Myocyte (in vitro differentiated cells): ENCODE results near the gene GP5. TPM values are rescaled to one million over a fixed set of nuclear protein-coding genes. Genes with fewer than 3 reads are reported as not detected.

Source experiments
- DNase-seq: peaks from one replicate; pipeline ENCODE4 v3.0.0-alpha.2; 2012; ENCODE audit warnings: low read depth
- total RNA-seq: library from RNA; depleted of rRNA; stranded (reverse); fragments of >200 nt; gene quantifications from 2 replicates; pipeline ENCODE4 v1.2.3, GENCODE V29; 2014

Gene GP5
- total RNA-seq, 1 donor from 2014 or later = not detected

- DNase-seq = no peak
These were observed 19.8 kb downstream of the GP5 start for GRCh38 chr3:194379231-194379630.

- DNase-seq = no peak
These were observed 21.4 kb downstream of the GP5 start for GRCh38 chr3:194377708-194378107.

DNA sequence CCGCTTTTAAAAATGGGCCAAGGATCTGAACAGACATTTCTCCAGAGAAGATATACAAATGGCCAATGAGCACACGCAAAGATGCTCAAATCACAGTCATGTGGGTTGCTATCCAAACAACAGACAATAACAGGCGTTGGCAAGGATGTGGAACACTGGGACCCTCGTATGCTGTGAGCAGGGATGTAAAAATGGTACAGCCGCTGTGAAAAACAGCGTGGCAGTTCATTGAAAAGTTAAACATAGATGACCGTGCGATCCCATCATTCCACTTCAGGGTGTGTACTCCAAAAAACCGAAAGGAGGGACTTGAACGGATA, 22.9 kb downstream of the GP5 start:
- no peak for DNase-seq

DNA sequence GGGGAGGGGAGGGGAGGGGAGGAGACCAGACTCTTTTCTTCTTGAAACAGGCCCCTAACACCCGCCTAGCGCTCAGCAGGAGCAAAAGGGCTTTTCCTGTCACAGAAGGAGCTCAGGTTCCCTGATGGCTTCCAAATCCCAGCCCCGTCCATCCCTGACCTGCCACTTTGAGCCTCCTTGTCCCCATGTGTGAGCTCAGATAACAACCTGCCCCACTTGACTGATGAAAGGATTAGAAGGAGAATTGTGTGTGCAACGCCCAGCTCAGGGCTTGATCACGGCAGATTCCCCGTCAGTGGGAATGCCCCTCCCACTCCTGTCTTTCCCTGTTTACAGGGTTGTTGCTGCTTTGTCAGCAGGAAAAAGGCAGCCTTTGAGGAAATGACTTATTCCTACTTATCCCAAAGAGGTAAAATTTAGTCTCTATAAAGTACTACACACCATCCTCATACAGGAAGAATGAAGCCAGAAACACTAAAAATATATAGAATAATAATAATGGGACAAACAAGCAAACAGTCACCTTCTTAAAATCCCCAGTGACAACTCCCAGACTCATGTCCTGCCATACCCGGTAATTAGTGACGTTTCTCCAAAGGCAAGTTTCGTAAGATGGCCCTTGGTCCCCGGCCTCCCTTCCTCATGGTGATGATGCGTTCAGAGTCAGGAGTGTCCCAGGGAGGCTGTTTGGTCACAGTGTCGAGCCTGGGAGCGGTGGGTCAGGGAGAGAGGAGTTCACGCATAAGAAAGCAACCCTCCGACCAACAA, 23.4 kb downstream of the GP5 start:
- DNase-seq = no peak

- DNase-seq = no peak
These were observed 24.1 kb downstream of the GP5 start for GRCh38 chr3:194374935-194375334.

DNA sequence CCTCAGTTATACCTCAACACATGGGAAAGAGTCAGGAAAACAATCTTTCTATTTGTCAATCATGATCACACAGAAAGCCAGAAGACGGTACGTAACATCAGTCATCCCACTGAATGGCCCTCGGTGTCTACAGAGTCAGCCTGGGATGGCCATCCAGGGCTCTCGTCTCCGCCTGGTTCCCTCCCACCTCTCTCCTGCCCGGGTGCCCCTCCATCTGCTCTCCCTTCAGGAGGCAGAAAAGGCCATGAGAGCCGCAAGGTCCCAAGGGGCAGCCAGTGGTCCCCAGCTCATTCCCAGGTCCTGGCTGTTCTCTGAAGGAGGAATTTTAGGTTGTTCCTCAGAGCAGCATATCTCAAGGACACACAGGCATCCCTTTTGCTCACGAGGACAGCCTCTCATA, 25.2 kb downstream of the GP5 start:
- DNase-seq = no peak

GRCh38 chr3:194373028-194373427, 26.0 kb downstream of the GP5 start:
- DNase-seq = no peak

- no peak for DNase-seq
These were observed 28.3 kb downstream of the GP5 start for GRCh38 chr3:194370753-194371152.

DNA sequence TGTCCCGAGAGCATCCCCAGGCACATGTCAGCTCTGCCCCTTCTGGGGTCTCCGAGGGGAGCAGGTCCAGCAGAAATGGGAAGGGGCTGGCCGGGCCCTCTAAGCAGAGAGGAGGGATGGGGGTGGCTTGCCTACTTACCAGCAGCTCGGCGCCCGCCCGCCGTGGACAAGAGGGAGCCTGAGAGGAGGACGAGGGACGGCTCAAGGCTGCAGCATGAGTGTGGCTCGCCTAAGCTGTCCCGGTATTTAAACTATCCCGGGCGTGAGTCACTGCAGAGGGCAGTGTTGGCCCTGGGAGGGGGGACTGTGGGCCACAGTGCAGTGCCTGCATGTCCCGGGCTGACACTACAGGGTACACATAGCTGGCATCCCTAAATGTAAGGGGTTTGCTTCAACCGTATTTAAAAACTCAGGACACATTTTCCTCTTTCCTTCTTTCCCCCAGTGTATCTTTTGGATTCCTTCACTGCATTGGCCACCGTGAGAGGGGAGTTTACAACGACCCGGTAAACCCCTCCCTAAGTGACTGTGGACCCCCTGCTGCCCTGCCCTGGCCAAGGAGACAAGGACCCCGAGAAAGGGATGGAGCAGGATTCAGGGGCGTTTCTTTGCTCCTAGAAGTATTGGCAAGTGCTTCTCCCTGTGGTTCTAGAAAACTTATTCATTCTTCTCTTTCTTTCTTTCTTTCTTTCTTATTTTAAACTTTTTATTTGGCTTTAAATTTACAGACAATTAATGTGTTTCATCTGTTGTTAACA, 29.4 kb downstream of the GP5 start, which contains the start of gene LRRC15:
TSS of gene LRRC15 (minus strand) at position 222 of the 758 bp plus-strand sequence. CDS start 8,700 bp downstream, outside the sequence.
- peak; percentile 65 for DNase-seq

DNA sequence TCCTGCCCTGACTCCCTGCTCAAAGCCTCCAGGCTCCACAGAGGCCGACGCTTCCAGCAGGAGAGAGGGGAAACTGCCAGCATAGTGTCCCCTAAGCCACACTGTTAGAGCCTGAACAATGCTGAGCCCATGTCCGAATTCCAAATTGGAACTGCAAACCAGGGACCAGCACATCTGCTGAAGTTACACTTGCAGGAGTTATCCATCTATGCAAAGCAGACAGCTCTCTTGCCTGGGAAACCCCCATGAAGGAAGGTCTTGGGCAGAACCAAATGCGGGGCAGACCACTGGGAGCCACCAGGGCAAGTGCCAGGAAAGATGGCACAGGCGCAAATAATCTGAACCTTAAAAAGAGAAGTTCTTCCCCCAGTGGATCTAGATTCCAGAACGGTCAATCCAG, 30.1 kb downstream of the GP5 start:
- DNase-seq = no peak

GRCh38 chr3:194367992-194368841, 30.8 kb downstream of the GP5 start:
- DNase-seq = peak; percentile 10

GRCh38 chr3:194365978-194366490, 33.0 kb downstream of the GP5 start:
- no peak for DNase-seq

DNA sequence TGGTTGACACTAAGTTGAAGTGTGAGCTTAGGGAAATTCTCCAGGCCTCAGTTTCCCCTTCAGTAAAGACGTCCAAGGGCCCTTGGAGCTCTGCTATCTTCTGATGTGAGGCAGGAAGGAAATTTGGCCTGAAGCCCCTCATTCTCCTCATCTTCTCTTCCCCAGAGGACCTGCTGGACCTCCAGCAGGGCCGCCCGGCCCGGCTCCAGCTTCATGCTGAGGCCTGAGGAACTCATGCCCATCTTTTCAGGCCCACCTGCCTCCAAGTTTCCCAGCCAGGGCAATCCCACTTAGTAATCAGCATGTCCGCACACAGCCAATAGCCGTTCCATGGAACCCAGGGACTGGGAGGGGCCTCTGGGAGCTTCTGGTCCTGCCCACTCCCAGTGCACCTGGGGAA, 33.5 kb downstream of the GP5 start:
- DNase-seq = no peak

DNA sequence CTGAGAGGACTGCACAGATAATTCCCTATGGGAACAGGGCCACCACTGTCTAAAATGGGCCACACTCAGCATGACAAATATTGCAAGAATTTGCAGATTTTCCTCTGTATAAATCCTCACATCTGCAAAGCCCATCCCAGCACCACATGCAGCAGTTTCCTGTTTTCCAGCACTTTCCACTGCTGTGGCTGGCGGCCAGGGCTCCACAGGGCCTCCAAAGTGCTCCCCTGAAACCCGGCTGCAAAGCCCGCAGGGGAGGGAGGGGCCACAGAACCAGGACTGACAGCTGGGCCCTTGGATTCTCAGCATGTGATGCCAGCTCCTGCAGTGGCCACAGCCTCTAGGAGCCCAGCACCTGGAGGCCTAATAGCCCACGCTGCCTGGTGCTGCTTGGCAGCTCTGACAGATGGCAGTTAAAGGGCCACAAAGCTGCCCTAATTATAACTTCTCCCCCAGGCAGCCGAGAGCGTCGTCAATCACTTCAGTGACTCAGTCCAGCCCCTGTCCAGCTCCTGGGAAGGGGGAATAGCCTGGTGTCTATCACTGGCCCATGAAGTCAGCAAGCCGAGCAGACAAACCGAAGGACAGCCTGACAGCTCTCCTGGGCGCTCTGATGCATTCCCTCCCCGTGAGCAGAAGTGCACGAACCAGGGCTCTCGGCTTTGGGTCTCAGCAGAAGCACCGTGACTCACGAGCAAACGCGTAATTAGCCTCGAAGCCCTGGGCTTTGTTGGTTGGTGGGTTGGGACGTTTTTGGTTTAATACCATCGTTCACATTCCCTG, 34.2 kb downstream of the GP5 start:
- DNase-seq = peak; percentile 92

- DNase-seq = no peak
These were observed 34.8 kb downstream of the GP5 start for GRCh38 chr3:194364314-194364651.

DNA sequence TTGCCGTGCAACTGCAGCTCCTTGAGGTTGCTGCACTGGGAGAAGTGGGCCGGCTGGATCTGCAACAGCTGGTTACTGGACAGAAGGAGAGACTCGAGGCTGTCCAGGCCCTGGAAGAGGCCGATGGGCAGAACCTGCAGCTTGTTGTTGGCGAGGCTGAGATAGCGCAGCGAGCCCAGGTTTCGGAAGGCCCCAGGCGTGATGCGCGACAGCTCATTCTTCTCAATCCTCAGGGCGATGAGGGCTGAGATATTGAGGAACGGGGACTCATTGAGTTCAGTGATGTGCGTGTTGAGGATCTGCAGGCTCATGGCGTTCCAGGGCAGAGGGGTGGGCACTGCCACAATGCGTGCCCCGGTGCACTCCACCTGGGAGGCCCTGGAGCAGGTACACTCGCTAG, 38.5 kb downstream of the GP5 start:
- DNase-seq = no peak

GRCh38 chr3:194357681-194358080, 41.4 kb downstream of the GP5 start:
- no peak for DNase-seq

- DNase-seq = no peak
These were observed 43.7 kb downstream of the GP5 start for GRCh38 chr3:194355379-194355778.

DNA sequence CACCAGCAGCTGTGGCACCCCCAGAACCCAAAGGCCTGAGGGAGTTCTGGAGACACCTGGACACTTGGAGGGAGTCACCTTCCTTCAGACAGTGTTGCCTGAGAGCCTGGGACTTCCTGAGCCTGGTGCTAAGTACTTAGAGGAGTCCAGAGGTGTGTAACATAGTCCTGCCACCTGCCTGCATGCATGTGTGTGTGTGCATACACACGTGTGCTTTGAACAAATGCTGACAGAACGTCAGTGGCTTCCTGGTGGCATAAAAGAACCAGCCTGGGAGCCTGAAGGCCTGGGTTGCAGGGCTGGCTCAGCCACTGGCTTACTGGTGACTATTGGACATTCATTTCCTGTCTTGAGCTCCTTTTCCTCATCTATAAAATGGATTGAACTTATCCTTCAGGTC, 44.8 kb downstream of the GP5 start:
- no peak for DNase-seq

DNA sequence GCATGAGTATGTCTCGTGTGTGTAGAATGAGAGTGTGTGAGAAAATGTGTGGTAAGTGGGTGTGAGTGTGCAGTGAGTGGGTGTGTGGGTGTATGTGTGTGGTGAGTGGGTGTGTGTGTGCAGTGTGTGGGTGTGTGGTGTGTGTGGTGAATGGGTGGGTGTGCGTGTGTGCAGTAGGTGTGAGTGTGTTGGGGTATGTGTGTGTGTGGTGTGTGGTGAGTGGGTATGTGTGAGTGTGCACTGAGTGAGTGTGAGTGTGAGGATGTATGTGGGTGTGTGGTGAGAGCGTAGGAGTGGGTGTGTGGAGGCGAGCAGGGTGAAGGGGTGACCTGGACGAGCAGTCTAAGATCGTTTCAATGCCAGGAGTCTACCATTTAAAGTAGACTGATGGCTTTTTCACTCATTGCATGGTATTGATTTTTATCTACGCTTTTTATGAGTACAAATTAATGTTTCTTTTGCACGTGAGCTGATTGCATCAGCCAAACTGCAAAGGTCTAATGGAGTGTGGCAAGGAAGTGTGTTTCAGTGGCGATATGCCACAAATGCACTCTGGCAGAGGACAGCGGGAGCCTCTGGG, 46.3 kb downstream of the GP5 start:
- DNase-seq = no peak
